HUES6 (cell line): ENCODE data around the gene HMGXB4.

Source experiments
- H3K27ac ChIP-seq: 2 replicates; pipeline ENCODE4 v1.7.0; 2013; ENCODE audit warnings: low read depth, mild to moderate bottlenecking, low read length, inconsistent platforms
- H3K27me3 ChIP-seq: 2 replicates; pipeline ENCODE4 v1.6.1; 2013; ENCODE audit warnings: low read length; ENCODE audit not compliant: control insufficient read depth, insufficient read depth
- H3K36me3 ChIP-seq: 2 replicates; pipeline ENCODE4 v1.6.1; 2013; ENCODE audit warnings: low read length; ENCODE audit not compliant: control insufficient read depth, insufficient read depth
- H3K4me1 ChIP-seq: 2 replicates; pipeline ENCODE4 v1.6.1; 2013; ENCODE audit warnings: low read length; ENCODE audit not compliant: control insufficient read depth, insufficient read depth
- H3K4me3 ChIP-seq: 2 replicates; pipeline ENCODE4 v1.5.1; 2013; ENCODE audit warnings: low read depth, low read length
- H3K9ac ChIP-seq: one replicate; pipeline ENCODE4 v1.6.1; 2013; ENCODE audit warnings: mild to moderate bottlenecking, low read length
- H3K9me3 ChIP-seq: 2 replicates; pipeline ENCODE4 v1.6.1; 2013; ENCODE audit warnings: low read depth, low read length; ENCODE audit not compliant: control insufficient read depth, insufficient read depth

Gene HMGXB4

GRCh38 chr22:35311551-35311999 lies 54.3 kb downstream of the HMGXB4 start:
- Histone ChIP-seq H3K27me3 (no peaks in the 10 kb centered on the region), H3K36me3 (no peaks in the 10 kb centered on the region), H3K4me1 (peaks cover 15% of the 10 kb centered on the region; the same call in 1 of the 2 replicates), H3K27ac (no peak overlapping the region), H3K9me3 (no peaks in the 10 kb centered on the region), H3K9ac (no peak overlapping the region), H3K4me3 (no peak overlapping the region)

GRCh38 chr22:35312198-35313059 lies 55.1 kb downstream of the HMGXB4 start:
- Histone ChIP-seq H3K4me1 (peaks cover 8% of the 10 kb centered on the region; the same call in 1 of the 2 replicates), H3K36me3 (0 out of 2 replicates have a peak, but pooled peaks cover under 1% of the 10 kb centered on the region), H3K4me3 (no peak overlapping the region), H3K9ac (no peak overlapping the region), H3K9me3 (no peaks in the 10 kb centered on the region), H3K27me3 (no peaks in the 10 kb centered on the region), H3K27ac (no peak overlapping the region)

GRCh38 chr22:35313311-35314121 lies 56.2 kb downstream of the HMGXB4 start:
- Histone ChIP-seq H3K4me3 (no peak overlapping the region), H3K9me3 (no peaks in the 10 kb centered on the region), H3K27me3 (no peaks in the 10 kb centered on the region), H3K27ac (no peak overlapping the region), H3K36me3 (0 out of 2 replicates have a peak, but pooled peaks cover 3% of the 10 kb centered on the region), H3K9ac (no peak overlapping the region), H3K4me1 (peaks cover 8% of the 10 kb centered on the region; the same call in 1 of the 2 replicates)

GRCh38 chr22:35314161-35314942 lies 57.1 kb downstream of the HMGXB4 start:
- H3K4me1 ChIP-seq = peaks cover 8% of the 10 kb centered on the region; the same call in 1 of the 2 replicates
- H3K9ac ChIP-seq = no peak overlapping the region
- no peaks in the 10 kb centered on the region for H3K27me3 ChIP-seq
- no peak overlapping the region for H3K27ac ChIP-seq
- 0 out of 2 replicates have a peak, but pooled peaks cover 5% of the 10 kb centered on the region for H3K36me3 ChIP-seq
- H3K9me3 ChIP-seq = no peaks in the 10 kb centered on the region
- no peak overlapping the region for H3K4me3 ChIP-seq

GRCh38 chr22:35315141-35315854 lies 58.0 kb downstream of the HMGXB4 start:
- H3K36me3 ChIP-seq = 0 out of 2 replicates have a peak, but pooled peaks cover 5% of the 10 kb centered on the region
- no peak overlapping the region for H3K4me3 ChIP-seq
- no peak overlapping the region for H3K27ac ChIP-seq
- peaks cover 8% of the 10 kb centered on the region; the same call in 1 of the 2 replicates for H3K4me1 ChIP-seq
- no peaks in the 10 kb centered on the region for H3K9me3 ChIP-seq
- no peak overlapping the region for H3K9ac ChIP-seq
- no peaks in the 10 kb centered on the region for H3K27me3 ChIP-seq

- Histone ChIP-seq H3K9ac (no peak overlapping the region), H3K27me3 (no peaks in the 10 kb centered on the region), H3K9me3 (no peaks in the 10 kb centered on the region), H3K36me3 (0 out of 2 replicates have a peak, but pooled peaks cover 5% of the 10 kb centered on the region), H3K4me1 (peaks cover 8% of the 10 kb centered on the region; the same call in 1 of the 2 replicates), H3K27ac (no peak overlapping the region), H3K4me3 (no peak overlapping the region)
These were observed 58.8 kb downstream of the HMGXB4 start for GRCh38 chr22:35315855-35316745.

GRCh38 chr22:35316751-35317150 lies 59.5 kb downstream of the HMGXB4 start:
- Histone ChIP-seq H3K9me3 (no peaks in the 10 kb centered on the region), H3K4me3 (no peak overlapping the region), H3K36me3 (peaks cover 7% of the 10 kb centered on the region; the same call in 1 of the 2 replicates), H3K4me1 (peaks cover 8% of the 10 kb centered on the region; the same call in 1 of the 2 replicates), H3K9ac (no peak overlapping the region), H3K27ac (no peak overlapping the region), H3K27me3 (no peaks in the 10 kb centered on the region)

- Histone ChIP-seq H3K4me3 (no peak overlapping the region), H3K9ac (no peak overlapping the region), H3K27ac (no peak overlapping the region)
These were observed 60.5 kb downstream of the HMGXB4 start for GRCh38 chr22:35317680-35318290.

More at GRCh38 chr22:35317680-35318290, 60.5 kb downstream of the HMGXB4 start:
- Histone ChIP-seq H3K36me3 (peaks cover 13% of the 10 kb centered on the region), H3K4me1 (peaks cover 8% of the 10 kb centered on the region; the same call in 1 of the 2 replicates), H3K9me3 (no peaks in the 10 kb centered on the region), H3K27me3 (no peaks in the 10 kb centered on the region)
